Germinal center (tissue), 1 donor: ENCODE data around the gene CCDC88C.

Source experiments
- DNase-seq: peaks from one replicate; pipeline ENCODE4 v3.0.0; 2012; ENCODE audit warnings: mixed read lengths, low spot score

The CCDC88C gene

DNA sequence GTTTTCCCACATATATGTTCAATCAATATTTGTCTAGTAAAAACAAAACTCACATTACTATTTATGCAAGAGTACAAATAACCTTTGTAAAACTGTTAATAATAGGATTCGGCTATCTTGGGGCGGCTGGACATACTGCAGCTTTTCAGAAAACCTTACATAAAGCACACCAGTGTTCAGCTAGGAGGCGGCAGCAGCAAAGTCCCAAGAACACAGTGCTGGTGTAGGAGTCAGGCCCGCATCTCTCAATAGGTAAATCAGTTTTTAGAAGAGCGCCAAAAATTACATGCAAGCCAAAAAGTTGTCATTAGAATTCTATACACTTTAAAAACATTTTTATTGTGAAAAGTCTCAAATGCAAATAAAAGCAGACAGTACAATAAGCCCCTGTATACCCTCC is 37.5 kb downstream of the CCDC88C start:
- no peak for DNase-seq

DNA sequence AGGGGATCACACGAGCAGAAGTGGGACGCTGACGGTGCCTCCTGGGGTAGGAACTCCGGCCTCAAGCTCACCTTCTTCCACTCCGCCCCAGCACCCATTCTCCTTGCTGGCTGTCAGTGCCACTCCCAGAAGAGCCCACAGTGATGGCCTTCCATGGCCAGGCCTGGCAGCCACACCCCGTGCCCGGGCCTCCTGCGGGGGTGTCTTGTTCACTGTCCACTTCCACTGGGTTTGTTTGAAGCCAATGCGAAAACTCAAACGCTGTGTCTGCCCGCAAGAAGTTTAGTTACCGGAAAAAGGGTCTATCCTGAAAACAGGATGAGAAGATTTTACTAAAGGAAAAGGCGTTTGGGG is 38.1 kb downstream of the CCDC88C start:
- DNase-seq, result no peak

DNA sequence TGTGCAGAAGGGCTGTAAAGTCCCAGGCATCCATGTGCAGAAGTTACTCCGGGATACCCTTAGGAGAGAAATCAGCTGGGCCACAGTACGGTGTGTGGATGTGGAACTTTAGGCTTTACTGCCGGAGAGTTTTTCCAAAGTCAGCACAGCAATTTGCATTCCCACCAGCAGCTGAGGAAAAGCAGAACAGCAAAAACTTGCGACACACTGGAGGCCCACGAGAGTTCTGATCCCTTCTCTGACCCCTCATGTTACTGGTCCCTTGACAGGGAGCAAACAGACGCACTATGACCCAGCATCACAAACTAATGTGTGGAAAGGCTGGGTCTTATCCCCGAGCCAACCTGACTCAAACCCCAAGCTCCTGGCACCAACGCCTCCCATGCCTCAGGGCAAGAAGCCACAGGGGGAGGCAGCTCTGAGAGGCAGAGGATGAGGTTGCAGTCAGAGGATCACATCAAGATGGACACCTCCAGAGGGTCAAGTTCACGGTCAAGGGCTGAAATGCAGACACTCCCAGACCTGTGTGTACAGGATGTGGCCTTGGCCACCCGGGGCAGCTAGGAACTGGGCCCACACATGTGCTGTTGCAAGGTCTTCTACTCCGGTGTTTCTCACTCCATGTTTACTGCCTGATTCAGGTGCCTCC is 38.6 kb downstream of the CCDC88C start:
- no peak for DNase-seq

DNA sequence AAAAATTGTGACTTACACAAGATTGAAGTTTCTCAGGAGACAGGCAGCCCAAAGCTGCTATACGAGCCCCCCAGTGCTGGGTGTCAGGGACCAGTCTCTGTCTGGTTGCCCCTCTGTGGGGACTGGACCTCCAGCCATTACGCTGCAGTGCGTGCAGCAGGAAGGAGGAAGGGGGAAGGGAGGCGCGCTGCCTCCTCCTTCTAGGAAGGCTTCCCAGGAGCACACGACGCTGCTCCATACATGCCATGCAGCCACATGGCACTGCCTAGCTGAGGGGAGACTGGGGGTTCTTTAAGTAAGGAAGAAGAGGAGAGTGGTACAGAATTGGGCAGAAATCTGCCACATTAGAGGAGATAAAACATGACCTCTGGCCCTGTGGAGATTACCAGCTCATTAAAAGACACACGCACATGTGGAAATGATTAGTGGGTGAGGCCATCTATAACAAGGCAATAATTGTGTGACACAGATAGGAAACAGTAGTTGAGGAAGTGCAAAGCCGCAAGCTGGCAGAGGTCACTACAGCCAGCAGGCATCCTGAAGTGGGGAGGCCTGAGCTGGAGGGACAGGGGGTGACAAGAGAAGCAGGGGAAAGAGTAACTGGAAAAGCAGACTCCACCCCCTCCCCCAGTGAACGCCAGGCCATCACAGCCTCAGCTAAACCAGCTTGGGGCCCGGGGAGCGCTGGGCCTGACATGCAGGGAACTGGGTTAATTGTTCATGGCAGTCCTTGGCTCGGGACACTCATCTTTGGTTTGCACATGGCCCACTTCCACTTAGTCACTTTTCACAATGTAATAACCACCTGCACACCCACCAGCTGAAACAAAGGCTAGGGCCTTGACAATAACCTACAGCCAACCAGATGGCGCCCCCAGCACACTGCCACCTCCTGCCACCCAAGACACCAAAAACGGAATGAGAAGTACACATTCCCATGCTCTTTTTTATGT is 39.6 kb downstream of the CCDC88C start:
- no peak for DNase-seq

- no peak for DNase-seq
These were observed 40.8 kb downstream of the CCDC88C start for GRCh38 chr14:91376547-91377477.

DNA sequence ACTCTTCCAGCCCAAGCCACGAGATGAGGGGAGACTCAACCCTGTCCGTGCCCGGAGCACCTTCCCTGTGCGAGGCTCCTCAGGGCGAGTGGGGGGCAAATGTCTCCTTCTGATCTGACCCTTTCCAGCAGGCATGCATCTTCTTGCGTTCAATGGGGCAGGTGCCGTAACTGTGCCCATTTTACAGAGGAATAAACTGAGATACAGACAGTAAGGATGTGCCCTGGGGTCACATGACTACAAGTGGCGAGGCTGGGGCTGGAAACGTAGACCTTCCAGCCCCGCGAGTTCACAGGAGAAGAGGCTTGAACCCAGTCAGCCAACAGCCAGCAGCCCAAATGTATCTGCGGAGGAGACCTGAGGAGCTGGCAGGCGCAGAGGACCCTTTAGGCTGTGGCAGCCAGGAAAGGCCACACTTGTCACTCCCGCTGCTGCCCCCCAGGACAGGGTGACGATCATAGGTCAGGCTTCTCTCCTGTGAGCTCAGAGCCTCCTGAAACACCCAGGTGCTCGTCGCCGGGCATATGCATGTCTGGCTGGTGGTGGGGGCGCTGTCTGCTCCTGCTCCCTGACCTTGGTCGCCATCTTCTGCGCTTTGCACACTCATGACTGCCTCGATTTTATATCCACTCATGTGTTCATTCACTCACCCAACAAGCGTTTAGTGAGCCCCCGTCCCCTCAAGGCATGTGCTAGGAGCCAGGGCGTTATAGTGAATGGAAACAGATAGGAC is 41.7 kb downstream of the CCDC88C start:
- DNase-seq, result no peak

- no peak for DNase-seq
These were observed 42.5 kb downstream of the CCDC88C start for GRCh38 chr14:91374879-91375702.

- peak; percentile 46 for DNase-seq
These were observed 43.2 kb downstream of the CCDC88C start for GRCh38 chr14:91374287-91374878.

GRCh38 chr14:91373591-91374254 is 43.9 kb downstream of the CCDC88C start:
- DNase-seq, result peak; percentile 58

GRCh38 chr14:91372671-91373495 is 44.7 kb downstream of the CCDC88C start:
- no peak for DNase-seq

GRCh38 chr14:91371990-91372375 is 45.6 kb downstream of the CCDC88C start:
- no peak for DNase-seq

DNA sequence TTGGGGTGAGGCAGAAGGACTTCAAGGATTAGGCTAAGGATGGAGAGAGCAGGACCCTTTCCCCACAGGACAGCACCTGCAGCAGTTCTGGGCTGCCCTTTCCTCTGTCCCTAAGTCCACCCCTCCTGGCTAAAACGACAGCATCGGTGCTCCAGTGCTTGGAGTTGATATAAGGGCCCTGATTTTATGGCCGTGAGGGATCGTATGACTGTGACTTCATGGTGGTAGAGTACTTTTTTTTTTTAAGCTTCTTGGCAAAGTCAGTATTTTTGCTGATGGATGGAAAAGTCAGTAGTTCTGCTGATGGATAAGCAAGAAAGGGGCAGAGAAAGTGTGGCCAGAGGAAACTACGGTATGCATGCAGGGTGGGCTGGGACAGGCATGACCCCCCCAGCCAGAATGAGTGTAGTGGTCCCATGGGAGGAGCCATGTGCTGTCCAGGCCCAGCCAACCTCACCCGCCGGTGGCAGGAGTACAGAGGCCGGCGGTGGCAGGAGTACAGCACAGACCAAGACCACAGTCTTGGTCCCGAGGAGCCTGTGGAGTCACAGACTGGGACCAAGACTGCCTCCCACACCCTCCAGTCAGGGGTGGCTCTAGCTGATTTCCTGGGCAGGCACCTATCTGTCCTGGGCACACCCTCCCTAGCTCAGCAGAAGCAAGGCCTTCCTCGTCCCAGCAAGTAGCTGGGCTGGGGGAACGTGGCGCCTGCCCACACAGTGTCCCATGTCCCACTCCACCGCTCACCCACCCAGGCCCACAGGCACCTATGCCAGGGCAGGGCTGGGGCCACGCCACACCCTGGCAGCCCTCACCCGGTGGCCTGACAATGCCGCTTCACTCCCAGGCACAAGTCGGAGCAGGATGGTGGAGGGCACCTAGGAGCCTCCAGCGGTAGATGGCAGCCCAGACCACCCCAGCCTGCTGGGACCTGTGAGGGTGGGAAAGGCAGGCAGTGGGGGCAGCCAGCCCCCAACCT is 46.3 kb downstream of the CCDC88C start:
- no peak for DNase-seq

- no peak for DNase-seq
These were observed 47.8 kb downstream of the CCDC88C start for GRCh38 chr14:91369628-91370445.

DNA sequence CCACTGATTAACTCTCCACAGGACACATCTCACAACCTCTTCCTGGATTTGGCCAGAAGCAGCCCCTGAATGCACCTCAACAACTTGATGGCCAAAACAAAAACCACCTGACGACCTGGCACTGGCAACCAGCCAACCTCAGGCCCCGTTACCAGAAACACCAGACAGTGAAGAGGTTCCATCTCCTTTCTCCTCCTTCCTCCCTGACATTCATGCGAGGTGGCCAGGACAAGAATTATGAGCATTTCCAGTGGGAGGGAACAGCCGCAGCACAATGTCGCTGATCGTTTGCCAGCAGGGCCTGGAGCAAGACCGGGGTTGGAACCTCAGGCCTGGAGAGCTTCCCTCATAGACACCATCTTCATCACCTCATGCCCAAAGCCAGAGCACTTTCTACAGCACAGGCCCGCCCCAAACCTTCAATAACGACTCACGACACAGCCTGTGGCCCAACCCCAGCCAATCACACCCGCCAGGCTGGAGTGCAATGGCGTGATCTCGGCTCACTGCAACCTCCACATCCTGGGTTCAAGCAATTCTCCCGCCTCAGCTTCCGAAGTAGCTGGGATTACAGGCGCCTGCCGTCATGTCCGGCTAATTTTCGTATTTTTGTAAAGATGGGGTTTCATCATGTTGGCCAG is 48.7 kb downstream of the CCDC88C start:
- no peak for DNase-seq

GRCh38 chr14:91367173-91368171 is 50.1 kb downstream of the CCDC88C start:
- peak; percentile 87 for DNase-seq
